Measurements from ENCODE around the gene LBP. TPM values are rescaled to one million over a fixed set of nuclear protein-coding genes. Genes with fewer than 3 reads are reported as not detected.
A peak's percentile ranks its signal among the peaks of the same experiment; 100 is the strongest.

Gene LBP
- 0.04 TPM for polyA plus RNA-seq (2013, experiment 1 of 2)
- 0.03 TPM for polyA plus RNA-seq (2013, experiment 2 of 2)

GRCh38 chr20:38346247-38346651, at the start of gene LBP:
TSS of gene LBP (plus strand) at chr20:38346482. CDS start at chr20:38346517, 35 bp downstream.
- Histone ChIP-seq H3K27ac (replicated peaks; ENCODE audit: low read length) (no peak within 1 kb of the TSS), H3K14ac (ENCODE audit: low read length) (peak within 1 kb of the TSS; percentile 58), H3K9ac (ENCODE audit: low read depth, low read length, poor library complexity) (no peak within 1 kb of the TSS), H2AK5ac (ENCODE audit: low read depth, low read length) (peak within 1 kb of the TSS; percentile 71), H2BK120ac (ENCODE audit: low read depth, low read length) (no peak within 1 kb of the TSS), H4K8ac (ENCODE audit: low read depth, low read length) (no peak within 1 kb of the TSS), H3K36me3 (replicated peaks in 1 of 2; ENCODE audit: control insufficient read depth in 2 of 2, insufficient read depth in 2 of 2, low read length in 2 of 2) (no peaks in the 10 kb centered on the region), H4K91ac (ENCODE audit: low read depth, low read length, poor library complexity) (no peak within 1 kb of the TSS), H3K4me3 (ENCODE audit: low read length in 2 of 2) (no peak within 1 kb of the TSS), H3K27me3 (ENCODE audit: control insufficient read depth in 3 of 3, insufficient read depth in 3 of 3, low read depth in 1 of 3, low read length in 3 of 3) (peaks cover 0 to 24% (median 0%) of the 10 kb centered on the region in 3 experiments), H3K23ac (ENCODE audit: low read depth, low read length, poor library complexity) (peak within 1 kb of the TSS; percentile 66), H2BK15ac (ENCODE audit: low read length) (peak within 1 kb of the TSS; percentile 31), H3K4me2 (ENCODE audit: insufficient read depth, low read length, poor library complexity, severe bottlenecking) (no peak within 1 kb of the TSS), H2AFZ (ENCODE audit: low read length) (no peak within 1 kb of the TSS), H3K4me1 (ENCODE audit: control insufficient read depth in 2 of 2, insufficient read depth in 1 of 2, low read depth in 1 of 2, low read length in 2 of 2) (peaks cover 8 to 11% of the 10 kb centered on the region in 2 donors), H3K9me3 (replicated peaks in 1 of 2; ENCODE audit: control insufficient read depth in 2 of 2, insufficient read depth in 1 of 2, low read depth in 1 of 2, low read length in 2 of 2) (no peaks in the 10 kb centered on the region), H3K79me1 (ENCODE audit: low read depth, low read length) (no peaks in the 10 kb centered on the region), H2BK12ac (ENCODE audit: low read length) (peak within 1 kb of the TSS; percentile 33), H2BK5ac (ENCODE audit: low read length) (no peak within 1 kb of the TSS), H3K4ac (ENCODE audit: low read length) (no peak within 1 kb of the TSS), H3K18ac (ENCODE audit: low read length) (peak within 1 kb of the TSS; percentile 40)
- DNase-seq (ENCODE audit: low spot score) = no peak
- WGBS, 2 donors (ENCODE audit: extremely low coverage in 2 of 2, insufficient read length in 2 of 2, insufficient replicate concordance in 1 of 2) = no CpG with 5 or more reads among the region's 8 CpGs

DNA sequence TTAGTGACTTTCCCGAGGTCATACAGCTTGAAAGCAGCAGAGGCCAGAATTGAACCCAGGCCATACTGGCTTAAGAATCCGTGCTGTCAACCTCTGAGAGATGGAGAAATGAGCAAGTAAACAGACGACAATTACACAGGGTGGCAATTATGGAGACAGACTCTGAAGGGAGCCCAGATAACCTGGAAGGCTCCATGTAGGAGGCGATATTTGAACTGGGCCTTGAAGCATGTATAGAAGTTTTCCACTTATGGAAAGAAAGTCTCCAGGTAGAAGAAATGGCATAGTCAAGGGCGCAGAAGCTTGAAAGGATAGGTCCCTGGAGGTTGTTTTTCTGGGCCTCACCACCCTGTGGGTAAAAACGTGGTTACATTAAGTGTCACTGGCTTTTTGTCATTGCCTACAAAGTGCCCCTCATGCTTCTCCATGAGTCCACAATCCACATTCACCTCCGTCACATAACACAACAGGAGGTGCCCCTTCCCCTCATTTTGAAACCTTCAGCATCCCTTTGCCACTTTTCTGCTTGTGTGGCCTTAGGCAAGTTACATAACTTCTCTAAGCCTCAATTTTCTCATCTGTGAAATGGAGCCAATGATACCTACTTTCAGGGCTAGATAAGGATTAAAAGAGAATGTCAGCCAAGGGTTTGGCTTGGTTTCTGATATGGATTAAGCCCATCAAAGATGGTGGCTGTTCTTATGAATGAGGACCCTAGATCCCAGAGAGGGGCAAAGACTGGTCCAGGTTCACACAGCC, 48.2 kb upstream of the LBP start:
- Histone ChIP-seq H4K8ac (ENCODE audit: low read depth, low read length) (no peak overlapping the region), H3K4me3 (ENCODE audit: low read length in 2 of 2) (no peak overlapping the region), H3K4me2 (ENCODE audit: insufficient read depth, low read length, poor library complexity, severe bottlenecking) (no peak overlapping the region), H3K9me3 (replicated peaks in 1 of 2; ENCODE audit: control insufficient read depth in 2 of 2, insufficient read depth in 1 of 2, low read depth in 1 of 2, low read length in 2 of 2) (no peaks in the 10 kb centered on the region), H3K4me1 (ENCODE audit: control insufficient read depth in 2 of 2, insufficient read depth in 1 of 2, low read depth in 1 of 2, low read length in 2 of 2) (peaks cover 2 to 8% of the 10 kb centered on the region in 2 donors), H3K9ac (ENCODE audit: low read depth, low read length, poor library complexity) (no peak overlapping the region), H3K4ac (ENCODE audit: low read length) (no peak overlapping the region), H3K27me3 (ENCODE audit: control insufficient read depth in 3 of 3, insufficient read depth in 3 of 3, low read depth in 1 of 3, low read length in 3 of 3) (peaks cover 0 to 25% (median 0%) of the 10 kb centered on the region in 3 experiments), H2BK12ac (ENCODE audit: low read length) (no peak overlapping the region), H3K18ac (ENCODE audit: low read length) (no peak overlapping the region), H2AK5ac (ENCODE audit: low read depth, low read length) (no peak overlapping the region), H3K14ac (ENCODE audit: low read length) (no peak overlapping the region), H2BK120ac (ENCODE audit: low read depth, low read length) (no peak overlapping the region), H3K79me1 (ENCODE audit: low read depth, low read length) (no peaks in the 10 kb centered on the region), H3K23ac (ENCODE audit: low read depth, low read length, poor library complexity) (no peak overlapping the region), H2BK15ac (ENCODE audit: low read length) (no peak overlapping the region), H2AFZ (ENCODE audit: low read length) (peak overlapping the region; percentile 72), H2BK5ac (ENCODE audit: low read length) (no peak overlapping the region), H3K27ac (replicated peaks; ENCODE audit: low read length) (no peak overlapping the region), H3K36me3 (replicated peaks in 1 of 2; ENCODE audit: control insufficient read depth in 2 of 2, insufficient read depth in 2 of 2, low read length in 2 of 2) (no peaks in the 10 kb centered on the region), H4K91ac (ENCODE audit: low read depth, low read length, poor library complexity) (no peak overlapping the region)
- WGBS, 2 donors (ENCODE audit: extremely low coverage in 2 of 2, insufficient read length in 2 of 2, insufficient replicate concordance in 1 of 2) = no CpG with 5 or more reads among the region's 7 CpGs
- no peak for DNase-seq (ENCODE audit: low spot score)

DNA sequence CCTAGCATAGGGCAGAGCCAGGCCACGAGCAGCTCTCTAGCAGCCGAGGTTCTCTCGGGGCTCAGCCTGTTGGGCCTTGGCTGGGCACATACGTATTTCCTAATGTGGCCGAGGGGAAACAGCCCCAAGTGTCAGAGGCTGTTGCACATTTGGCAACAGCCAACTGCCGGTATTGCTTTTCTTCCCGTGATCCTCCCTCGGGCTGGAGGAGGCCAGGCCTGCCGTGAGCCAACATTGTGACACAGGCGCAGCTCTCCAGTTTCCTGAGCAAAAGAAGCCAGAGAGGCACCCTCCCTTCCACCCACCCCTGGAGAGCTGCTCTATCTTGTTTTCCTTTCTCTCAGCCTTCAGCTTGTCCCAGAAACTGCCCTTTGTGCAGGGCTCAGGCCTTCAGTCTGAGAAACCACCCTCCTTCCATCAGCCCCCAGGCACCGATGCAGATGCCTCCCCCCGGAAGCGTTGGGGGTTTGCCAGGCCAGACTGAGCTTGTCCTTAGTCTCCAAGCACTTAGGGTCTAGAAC, 47.5 kb upstream of the LBP start:
- Histone ChIP-seq H3K4me3 (ENCODE audit: low read length in 2 of 2) (no peak overlapping the region), H3K9me3 (replicated peaks in 1 of 2; ENCODE audit: control insufficient read depth in 2 of 2, insufficient read depth in 1 of 2, low read depth in 1 of 2, low read length in 2 of 2) (no peaks in the 10 kb centered on the region), H3K14ac (ENCODE audit: low read length) (no peak overlapping the region), H3K27ac (replicated peaks; ENCODE audit: low read length) (no peak overlapping the region), H3K79me1 (ENCODE audit: low read depth, low read length) (no peaks in the 10 kb centered on the region), H2BK15ac (ENCODE audit: low read length) (no peak overlapping the region), H3K9ac (ENCODE audit: low read depth, low read length, poor library complexity) (no peak overlapping the region), H3K4ac (ENCODE audit: low read length) (no peak overlapping the region), H3K27me3 (ENCODE audit: control insufficient read depth in 3 of 3, insufficient read depth in 3 of 3, low read depth in 1 of 3, low read length in 3 of 3) (peaks cover 0 to 25% (median 0%) of the 10 kb centered on the region in 3 experiments), H2BK12ac (ENCODE audit: low read length) (no peak overlapping the region), H2BK120ac (ENCODE audit: low read depth, low read length) (no peak overlapping the region), H3K4me2 (ENCODE audit: insufficient read depth, low read length, poor library complexity, severe bottlenecking) (no peak overlapping the region), H4K91ac (ENCODE audit: low read depth, low read length, poor library complexity) (no peak overlapping the region), H2AFZ (ENCODE audit: low read length) (peak overlapping the region; percentile 72), H2AK5ac (ENCODE audit: low read depth, low read length) (no peak overlapping the region), H2BK5ac (ENCODE audit: low read length) (no peak overlapping the region), H3K36me3 (replicated peaks in 1 of 2; ENCODE audit: control insufficient read depth in 2 of 2, insufficient read depth in 2 of 2, low read length in 2 of 2) (no peaks in the 10 kb centered on the region), H3K23ac (ENCODE audit: low read depth, low read length, poor library complexity) (no peak overlapping the region), H3K18ac (ENCODE audit: low read length) (peak overlapping the region; percentile 74), H3K4me1 (ENCODE audit: control insufficient read depth in 2 of 2, insufficient read depth in 1 of 2, low read depth in 1 of 2, low read length in 2 of 2) (peaks cover 2 to 8% of the 10 kb centered on the region in 2 donors), H4K8ac (ENCODE audit: low read depth, low read length) (no peak overlapping the region)
- no CpG with 5 or more reads among the region's 13 CpGs for WGBS, 2 donors (ENCODE audit: extremely low coverage in 2 of 2, insufficient read length in 2 of 2, insufficient replicate concordance in 1 of 2)
- no peak for DNase-seq (ENCODE audit: low spot score)

GRCh38 chr20:38299963-38300362, 46.3 kb upstream of the LBP start:
- no peaks in the 10 kb centered on the region for H3K36me3 ChIP-seq (replicated peaks in 1 of 2; ENCODE audit: control insufficient read depth in 2 of 2, insufficient read depth in 2 of 2, low read length in 2 of 2)
- H2BK5ac ChIP-seq (ENCODE audit: low read length) = no peak overlapping the region
- no peak overlapping the region for H2AK5ac ChIP-seq (ENCODE audit: low read depth, low read length)
- H2BK15ac ChIP-seq (ENCODE audit: low read length) = no peak overlapping the region
- peak overlapping the region; percentile 29 for H3K18ac ChIP-seq (ENCODE audit: low read length)
- no peak overlapping the region for H3K27ac ChIP-seq (replicated peaks; ENCODE audit: low read length)
- H2BK120ac ChIP-seq (ENCODE audit: low read depth, low read length) = no peak overlapping the region
- H3K4me1 ChIP-seq (ENCODE audit: control insufficient read depth in 2 of 2, insufficient read depth in 1 of 2, low read depth in 1 of 2, low read length in 2 of 2) = peaks cover 2 to 5% of the 10 kb centered on the region in 2 donors
- H3K9me3 ChIP-seq (replicated peaks in 1 of 2; ENCODE audit: control insufficient read depth in 2 of 2, insufficient read depth in 1 of 2, low read depth in 1 of 2, low read length in 2 of 2) = no peaks in the 10 kb centered on the region
- H3K27me3 ChIP-seq (ENCODE audit: control insufficient read depth in 3 of 3, insufficient read depth in 3 of 3, low read depth in 1 of 3, low read length in 3 of 3) = peaks cover 0 to 21% (median 0%) of the 10 kb centered on the region in 3 experiments
- no peak overlapping the region for H4K8ac ChIP-seq (ENCODE audit: low read depth, low read length)
- no peak overlapping the region for H3K14ac ChIP-seq (ENCODE audit: low read length)
- no peak overlapping the region for H3K4ac ChIP-seq (ENCODE audit: low read length)
- no peaks in the 10 kb centered on the region for H3K79me1 ChIP-seq (ENCODE audit: low read depth, low read length)
- no peak overlapping the region for H2AFZ ChIP-seq (ENCODE audit: low read length)
- no peak overlapping the region for H2BK12ac ChIP-seq (ENCODE audit: low read length)
- H3K23ac ChIP-seq (ENCODE audit: low read depth, low read length, poor library complexity) = no peak overlapping the region
- WGBS, 2 donors (ENCODE audit: extremely low coverage in 2 of 2, insufficient read length in 2 of 2, insufficient replicate concordance in 1 of 2) = no CpG with 5 or more reads among the region's 6 CpGs
- no peak overlapping the region for H3K9ac ChIP-seq (ENCODE audit: low read depth, low read length, poor library complexity)
- no peak overlapping the region for H3K4me3 ChIP-seq (ENCODE audit: low read length in 2 of 2)
- DNase-seq (ENCODE audit: low spot score) = no peak
- no peak overlapping the region for H3K4me2 ChIP-seq (ENCODE audit: insufficient read depth, low read length, poor library complexity, severe bottlenecking)
- no peak overlapping the region for H4K91ac ChIP-seq (ENCODE audit: low read depth, low read length, poor library complexity)
